Coronary artery (tissue), 2 donors: ENCODE results near the gene PEF1.
A peak's percentile ranks its signal among the peaks of the same experiment; 100 is the strongest.

Experiments
- DNase-seq: peaks from one replicate; pipeline ENCODE4 v3.0.0-alpha.2; 2017; ENCODE audit warnings: low spot score
- H3K27ac ChIP-seq, 2 donors: fragments of 200-600 bp; sonication (generic); one replicate each; pipeline ENCODE4 v1.5.1; 2016 to 2019
- H3K4me3 ChIP-seq: fragments of 200-600 bp; sonication (generic); 2 replicates; pipeline ENCODE4 v1.5.1; 2016; ENCODE audit warnings: mild to moderate bottlenecking, moderate library complexity
- CTCF ChIP-seq: fragments of 200-600 bp; sonication (generic); IDR thresholded peaks from one replicate; pipeline ENCODE4 v1.5.1; 2019; ENCODE audit warnings: antibody characterized with exemption

PEF1 gene

GRCh38 chr1:31626223-31627207 is 18.2 kb downstream of the PEF1 start:
- TF ChIP-seq CTCF = no peak
- Histone ChIP-seq H3K27ac (peak overlapping the region; percentile 74 to 96), H3K4me3 (no peak overlapping the region)
- no peak for DNase-seq

- Histone ChIP-seq H3K27ac (peak overlapping the region; percentile 74 to 96), H3K4me3 (no peak overlapping the region)
- no peak for TF ChIP-seq CTCF
- no peak for DNase-seq
These were observed 19.0 kb downstream of the PEF1 start for GRCh38 chr1:31625561-31626222.

GRCh38 chr1:31624731-31625514 is 19.8 kb downstream of the PEF1 start:
- TF ChIP-seq CTCF = no peak
- Histone ChIP-seq H3K4me3 (no peak overlapping the region), H3K27ac (peak overlapping the region; percentile 74 to 96)
- DNase-seq = peak; percentile 71

- no peak overlapping the region for H3K27ac ChIP-seq
These were observed 20.4 kb downstream of the PEF1 start for GRCh38 chr1:31624309-31624708.

GRCh38 chr1:31623365-31623764 is 21.3 kb downstream of the PEF1 start:
- TF ChIP-seq CTCF = no peak
- no peak overlapping the region for H3K4me3 ChIP-seq
- no peak overlapping the region for H3K27ac ChIP-seq
- DNase-seq = no peak

More at GRCh38 chr1:31624309-31624708, 20.4 kb downstream of the PEF1 start:
- TF ChIP-seq CTCF = no peak
- DNase-seq = peak; percentile 33
- H3K4me3 ChIP-seq = no peak overlapping the region

GRCh38 chr1:31621847-31622730 is 22.6 kb downstream of the PEF1 start:
- Histone ChIP-seq H3K4me3 (no peak overlapping the region), H3K27ac (peak overlapping the region in 1 of 2 donors; percentile 43)
- peak; percentile 75 for DNase-seq
- no peak for TF ChIP-seq CTCF
